DLD1 (cell line): Measurements from ENCODE around the gene RHD.
"Not testable (repeated sequence)": the region's sequence is repeated elsewhere in the genome, so short reads cannot be mapped to it uniquely, and the experiment has no call there.

Experiments
- in situ Hi-C: cut with HindIII; loops from 2 replicates; pipeline ENCODE4 v1.10.0; 2017; ENCODE audit warnings: low sequenced_read_pairs

The RHD gene

DNA sequence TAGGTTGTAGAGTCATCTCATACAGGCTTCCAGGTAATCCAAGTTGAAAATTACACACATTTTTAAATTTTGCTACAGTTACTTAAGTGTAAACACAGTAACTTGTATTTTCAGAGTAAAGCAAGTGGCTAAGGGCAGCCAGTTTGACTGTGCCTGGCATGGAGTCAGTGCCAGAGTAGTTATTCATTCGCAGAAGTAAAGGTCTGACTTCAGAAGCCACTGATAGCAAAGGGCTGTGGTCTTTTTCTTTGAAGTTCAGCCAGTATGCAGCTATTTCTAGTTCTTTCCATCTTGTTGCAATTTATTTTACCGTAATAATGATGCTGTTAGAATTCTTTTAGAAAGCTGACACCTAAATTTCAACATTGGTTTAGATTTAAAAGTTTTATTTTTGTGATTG is 75.2 kb downstream of the RHD start:
- in situ Hi-C loops, result no loop called here

DNA sequence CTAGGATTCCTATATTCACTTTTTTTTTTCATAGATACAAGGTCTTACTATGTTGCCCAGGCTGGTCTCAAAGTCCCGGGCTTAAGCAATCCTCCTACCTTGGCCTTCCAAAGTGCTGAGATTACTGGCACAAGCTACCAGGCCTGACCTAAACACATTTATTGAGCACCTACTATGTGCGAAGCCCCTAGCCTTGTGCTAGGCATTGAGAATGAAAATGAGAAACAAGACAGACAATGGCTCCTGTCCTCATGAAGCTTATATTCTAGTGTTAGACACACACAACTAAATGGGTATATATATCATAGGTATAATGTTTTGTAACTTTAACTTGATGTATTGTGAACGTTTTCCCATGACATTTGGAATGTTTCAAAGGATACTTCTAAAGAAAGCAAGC is 77.3 kb downstream of the RHD start:
- in situ Hi-C loops, result no loop called here

DNA sequence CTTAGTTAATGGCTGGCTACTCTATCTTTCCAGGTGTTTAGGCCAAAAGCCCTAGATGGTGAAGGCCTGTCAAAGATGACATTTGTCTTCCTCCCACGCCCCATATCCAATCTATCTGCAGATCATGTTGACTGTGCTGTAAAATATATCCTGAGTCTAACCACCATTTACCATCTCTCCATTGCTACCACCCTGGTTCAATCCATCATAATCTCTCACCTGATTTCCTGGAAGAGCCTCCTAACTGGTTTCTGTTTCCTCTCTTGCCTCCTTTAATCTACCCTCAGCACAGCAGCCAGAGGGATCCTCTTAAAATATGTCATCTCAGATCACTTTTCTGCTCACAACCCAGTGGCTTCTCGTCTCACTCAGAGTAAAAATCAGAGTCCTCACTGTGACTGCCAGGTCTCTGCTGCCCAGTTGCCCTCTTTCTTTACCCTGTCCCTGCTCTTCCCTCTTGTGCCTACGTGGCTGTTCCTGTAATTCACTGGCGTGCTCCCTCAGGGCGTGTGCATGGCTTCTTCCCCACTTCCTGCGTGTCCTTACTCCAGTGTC is 83.6 kb downstream of the RHD start:
- in situ Hi-C loops, result no loop called here

DNA sequence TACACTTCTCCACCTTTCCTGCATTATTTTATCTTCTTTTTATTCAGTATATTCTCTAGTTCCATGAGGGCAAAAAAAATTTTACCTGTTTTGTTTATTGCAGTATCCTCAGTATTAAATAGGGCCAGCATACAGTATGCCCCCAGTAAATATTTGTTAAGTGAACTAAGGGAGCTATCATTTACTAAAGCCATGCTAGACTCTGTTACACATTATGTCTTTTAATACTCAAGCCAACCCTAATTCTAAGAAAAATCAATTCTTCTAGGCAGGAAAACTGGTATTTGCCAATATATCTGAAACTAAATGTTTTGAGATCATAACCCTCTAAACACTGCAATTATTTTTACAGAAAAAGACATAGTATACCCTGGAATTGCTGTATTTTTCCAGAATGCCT is 84.1 kb downstream of the RHD start:
- in situ Hi-C loops, result no loop called here

DNA sequence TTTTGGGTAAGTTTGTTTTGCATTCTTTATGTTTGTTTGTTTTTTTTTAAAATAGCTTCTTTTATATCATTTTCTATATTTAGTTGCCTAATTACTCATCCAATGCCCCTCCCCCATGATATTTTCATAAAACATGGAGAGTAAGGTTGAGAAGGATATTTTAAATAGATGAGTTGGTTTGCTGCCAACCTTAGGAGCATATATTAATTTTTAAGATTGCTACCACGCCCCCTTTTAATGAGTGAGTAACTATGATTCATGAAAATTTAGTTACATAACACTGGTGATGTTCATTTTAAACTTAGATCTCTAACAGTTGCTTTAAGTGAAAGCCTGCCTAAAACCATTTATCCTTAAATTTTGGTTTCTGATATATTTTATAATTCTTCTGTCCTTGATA is 84.5 kb downstream of the RHD start:
- in situ Hi-C loops, result no loop called here

DNA sequence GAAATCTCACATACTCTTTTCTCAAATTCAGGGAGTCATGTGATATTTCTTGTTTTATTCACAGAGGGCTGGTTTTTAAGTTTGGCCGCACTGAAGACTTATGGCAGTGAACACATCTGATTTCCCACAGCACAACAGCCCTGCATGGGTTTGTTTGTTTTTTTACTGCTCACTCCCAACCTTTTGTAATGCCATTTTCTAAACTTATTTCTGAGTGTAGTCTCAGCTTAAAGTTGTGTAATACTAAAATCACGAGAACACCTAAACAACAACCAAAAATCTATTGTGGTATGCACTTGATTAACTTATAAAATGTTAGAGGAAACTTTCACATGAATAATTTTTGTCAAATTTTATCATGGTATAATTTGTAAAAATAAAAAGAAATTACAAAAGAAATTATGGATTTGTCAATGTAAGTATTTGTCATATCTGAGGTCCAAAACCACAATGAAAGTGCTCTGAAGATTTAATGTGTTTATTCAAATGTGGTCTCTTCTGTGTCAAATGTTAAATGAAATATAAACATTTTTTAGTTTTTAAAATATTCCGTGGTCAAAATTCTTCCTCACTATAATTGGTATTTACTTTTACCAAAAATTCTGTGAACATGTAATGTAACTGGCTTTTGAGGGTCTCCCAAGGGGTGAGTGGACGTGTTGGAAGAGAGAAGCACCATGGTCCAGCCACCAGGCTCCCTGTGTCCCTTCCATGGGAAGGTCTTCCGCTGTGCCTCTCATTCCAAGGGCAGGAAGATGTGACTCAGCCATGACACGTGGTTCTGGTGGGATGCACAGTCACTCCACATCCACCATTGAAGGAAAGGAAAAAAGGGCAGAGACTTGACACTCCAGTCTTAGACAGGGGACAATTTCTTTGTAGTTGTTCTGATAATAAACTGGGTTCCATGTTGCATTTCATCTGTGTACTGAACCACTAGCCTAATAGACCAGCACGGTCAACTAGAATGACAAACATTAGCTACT is 88.6 kb downstream of the RHD start:
- in situ Hi-C loops, result no loop called here

DNA sequence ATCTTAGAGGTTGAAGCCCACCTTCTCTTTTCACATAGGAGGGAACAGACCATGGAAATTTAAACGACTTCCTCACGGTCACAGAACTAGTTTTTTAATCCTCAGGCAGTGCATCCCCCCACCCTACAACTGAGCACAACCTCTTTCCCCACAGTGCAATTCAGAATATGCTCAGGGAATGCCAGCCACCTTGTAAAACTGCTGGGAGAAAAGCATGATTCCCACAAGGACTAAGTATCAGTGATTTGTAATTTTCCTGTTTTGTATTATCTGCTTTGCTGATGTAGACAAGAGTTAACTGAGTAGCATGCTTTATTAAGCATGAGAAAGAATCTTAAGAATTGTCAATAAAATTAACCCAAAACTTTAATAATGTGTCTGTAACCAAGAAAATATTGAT is 89.6 kb downstream of the RHD start:
- in situ Hi-C loops, result no loop called here

DNA sequence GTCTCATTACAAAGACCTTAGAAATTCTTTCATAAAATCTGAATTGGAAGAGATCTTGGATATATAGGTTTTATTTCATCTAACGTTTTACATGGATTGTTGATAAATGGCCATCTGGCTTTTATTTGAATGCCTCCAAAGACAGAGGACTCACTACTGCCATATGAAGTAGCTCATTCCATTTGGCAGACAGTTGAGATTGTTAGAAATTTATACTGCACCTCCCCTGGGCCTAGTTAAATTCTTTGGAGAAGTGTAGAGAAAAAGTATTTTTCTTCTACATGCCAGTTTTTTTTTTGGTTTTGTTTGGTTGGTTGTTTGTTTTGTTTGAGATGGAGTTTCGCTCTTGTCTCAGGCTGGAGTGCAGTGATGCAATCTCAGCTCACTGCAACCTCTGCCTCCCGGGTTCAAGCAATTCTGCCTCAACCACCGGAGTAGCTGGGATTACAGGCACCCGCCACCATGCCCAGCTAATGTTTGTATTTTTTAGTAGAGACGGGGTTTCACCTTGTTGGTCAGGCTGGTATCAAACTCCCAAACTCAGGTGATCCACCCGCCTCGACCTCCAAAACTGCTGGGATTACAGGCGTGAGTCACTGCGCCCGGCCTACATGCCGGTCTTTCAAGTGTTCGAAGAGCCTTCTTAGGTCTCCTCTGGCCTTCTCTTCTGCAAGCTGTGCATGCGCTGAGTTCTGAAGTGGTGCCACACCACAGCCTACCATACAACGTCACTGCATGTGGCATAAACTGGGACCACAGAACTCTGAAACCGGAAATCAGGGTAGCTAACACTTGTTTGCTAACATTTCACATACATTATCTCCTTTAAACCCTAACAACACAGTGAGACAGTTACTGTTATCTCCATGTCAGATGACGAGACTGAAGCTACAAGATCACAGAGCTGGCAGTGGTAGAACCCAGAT is 90.6 kb downstream of the RHD start:
- in situ Hi-C loops, result not testable (repeated sequence)

DNA sequence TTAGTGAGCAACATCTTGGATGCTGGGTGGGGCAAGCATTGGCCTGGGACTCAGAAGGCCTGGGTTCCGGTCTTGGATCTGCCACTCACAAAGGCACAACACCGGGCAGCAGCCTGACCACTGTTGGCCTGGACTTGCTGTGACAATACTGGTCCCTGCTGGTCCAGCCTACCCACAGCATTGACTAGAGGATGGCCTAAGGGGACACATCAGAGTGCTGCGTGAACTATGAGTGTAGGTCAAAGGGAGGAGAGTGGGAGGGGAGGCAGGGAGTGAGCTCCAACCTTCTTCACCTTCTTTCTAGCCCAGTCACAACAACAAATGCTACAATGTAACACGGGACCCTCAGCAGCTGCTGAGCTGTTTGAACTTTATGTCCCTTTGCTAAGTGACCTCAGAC is 96.9 kb downstream of the RHD start:
- in situ Hi-C loops, result no loop called here

DNA sequence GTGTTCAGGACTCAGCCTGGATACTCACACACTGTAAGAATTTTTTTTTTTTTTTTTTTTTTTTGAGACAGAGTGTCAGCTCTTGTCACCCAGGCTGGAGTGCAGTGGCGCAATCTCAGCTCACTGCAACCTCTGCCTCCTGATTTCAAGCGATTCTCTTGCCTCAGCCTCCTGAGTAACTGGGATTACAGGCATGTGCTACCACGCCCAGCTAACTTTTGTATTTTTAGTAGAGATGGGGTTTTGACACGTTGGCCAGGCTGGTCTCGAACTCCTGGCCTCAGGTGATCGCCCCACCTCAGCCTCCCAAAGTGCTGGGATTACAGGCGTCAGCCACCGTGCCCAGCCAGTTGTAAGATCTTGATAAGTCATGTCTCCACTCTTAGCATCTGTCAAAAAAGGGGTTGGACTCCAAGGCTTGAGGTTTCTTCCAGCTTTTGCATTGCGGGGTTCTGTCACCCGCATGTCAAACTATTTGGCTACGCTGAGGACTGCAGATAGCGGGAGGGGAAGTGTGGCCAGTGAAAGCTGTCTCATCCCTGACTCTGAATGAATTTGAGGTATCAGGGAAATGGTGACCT is 97.5 kb downstream of the RHD start:
- in situ Hi-C loops, result not testable (repeated sequence)

DNA sequence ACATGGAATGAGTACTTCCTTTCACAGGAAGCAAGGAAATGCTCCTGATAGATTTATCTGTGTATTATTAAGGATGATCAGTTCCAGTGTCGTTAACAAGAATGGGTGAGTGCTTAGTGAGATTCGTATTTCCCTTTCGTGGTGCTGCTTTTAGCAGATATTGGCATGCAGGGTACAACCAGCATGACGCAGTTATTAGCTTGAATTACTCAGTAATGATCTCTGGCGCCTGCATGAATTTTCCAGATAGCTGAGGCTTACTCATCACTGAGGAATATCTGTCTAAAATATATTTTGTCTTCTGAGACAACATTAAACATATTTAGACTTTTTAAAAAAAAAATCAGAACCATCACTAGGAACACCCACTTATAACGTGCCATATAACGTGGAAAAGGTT is 99.4 kb downstream of the RHD start:
- in situ Hi-C loops, result not testable (repeated sequence)

DNA sequence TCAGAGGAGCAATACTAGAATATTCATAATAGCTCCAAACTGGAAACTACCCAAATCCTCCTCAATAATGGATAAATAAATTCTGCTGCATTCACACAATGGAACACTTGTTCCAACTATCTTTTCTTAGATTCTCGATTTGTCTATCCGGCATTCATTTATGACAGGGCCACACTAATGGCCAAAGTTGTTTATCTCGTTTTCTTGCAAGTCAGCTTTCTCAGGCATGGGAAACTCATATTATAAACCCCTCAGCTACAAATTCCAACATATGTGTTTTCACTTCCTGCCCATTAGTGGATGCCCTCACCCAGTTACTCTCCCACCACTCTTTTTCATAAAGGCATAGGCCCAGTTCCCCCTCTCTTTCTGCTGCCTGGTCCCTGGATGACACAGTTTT is 106.1 kb downstream of the RHD start:
- in situ Hi-C loops, result not testable (repeated sequence)
